HG03565 (cell line): ENCODE results near the gene ITPKB.
"Not testable (repeated sequence)": the region's sequence is repeated elsewhere in the genome, so short reads cannot be mapped to it uniquely, and the experiment has no call there.

Experiments used
- ATAC-seq: cut with Tn5 transposase; IDR thresholded peaks from one replicate; pipeline ENCODE4 v1.9.1; 2021; ENCODE audit warnings: mild to moderate bottlenecking, moderate library complexity; ENCODE audit not compliant: unreplicated experiment

Gene ITPKB

GRCh38 chr1:226731257-226731893 lies 7.7 kb downstream of the ITPKB start:
- ATAC-seq, result no peak

DNA sequence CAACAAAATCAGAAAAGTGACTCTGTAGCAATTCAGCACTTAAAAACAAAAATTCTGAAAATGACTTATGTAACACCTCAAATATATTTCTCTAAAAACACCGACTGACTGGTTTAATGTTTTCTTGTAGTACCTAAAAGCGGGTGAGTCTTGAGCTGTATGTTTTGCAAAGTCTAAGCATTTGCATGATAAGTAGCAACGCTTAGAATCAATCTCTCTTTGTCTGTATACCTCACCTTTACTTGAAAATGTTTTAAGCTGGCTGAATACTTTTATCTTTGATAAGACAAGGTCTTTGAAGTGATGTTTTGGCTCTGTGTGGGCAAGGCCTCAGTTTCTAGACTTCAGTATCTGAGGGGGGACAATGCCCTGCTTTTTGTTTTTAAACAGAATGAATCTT lies 8.2 kb downstream of the ITPKB start:
- no peak for ATAC-seq

- ATAC-seq, result no peak
These were observed 9.0 kb downstream of the ITPKB start for GRCh38 chr1:226730071-226730470.

DNA sequence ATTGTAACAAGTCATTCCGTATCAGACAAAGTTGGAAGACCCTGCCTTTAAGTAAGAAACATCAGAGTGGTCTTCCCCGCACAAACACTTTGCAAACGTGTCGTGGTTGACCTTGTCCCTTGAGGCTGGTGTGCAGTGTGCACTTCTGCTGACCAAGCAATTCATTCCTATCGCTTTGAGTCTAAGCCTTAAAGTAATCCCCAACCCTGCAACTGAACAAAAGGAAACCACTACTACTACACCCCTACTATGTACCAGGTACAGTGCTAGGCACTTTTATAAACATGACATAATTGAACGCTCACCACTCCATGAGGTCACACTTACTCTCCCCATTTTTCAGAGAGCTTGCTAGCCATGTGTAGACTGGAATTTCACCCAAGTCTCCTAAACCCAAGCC lies 10.6 kb downstream of the ITPKB start:
- no peak for ATAC-seq

DNA sequence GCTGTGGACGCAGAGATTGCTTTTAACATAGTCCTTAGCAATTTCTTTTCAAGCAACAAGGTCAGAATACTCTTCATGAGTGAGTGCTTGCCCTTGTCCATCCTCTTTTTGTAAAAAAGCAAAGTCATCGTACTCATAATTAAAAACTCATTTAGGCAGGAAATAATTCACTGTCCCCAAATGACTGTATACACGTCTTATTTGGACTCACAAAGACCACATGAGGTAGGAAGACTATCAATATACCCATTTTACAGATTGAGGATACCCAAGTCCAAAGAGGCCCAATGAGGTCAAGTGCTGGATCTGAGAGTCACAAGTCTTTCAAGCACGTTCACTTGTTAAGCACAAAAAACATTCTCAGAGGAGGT lies 13.2 kb downstream of the ITPKB start:
- no peak for ATAC-seq

- ATAC-seq, result no peak
These were observed 15.2 kb downstream of the ITPKB start for GRCh38 chr1:226723657-226724532.

- no peak for ATAC-seq
These were observed 16.0 kb downstream of the ITPKB start for GRCh38 chr1:226722901-226723656.

- ATAC-seq, result no peak
These were observed 16.7 kb downstream of the ITPKB start for GRCh38 chr1:226722240-226722900.

DNA sequence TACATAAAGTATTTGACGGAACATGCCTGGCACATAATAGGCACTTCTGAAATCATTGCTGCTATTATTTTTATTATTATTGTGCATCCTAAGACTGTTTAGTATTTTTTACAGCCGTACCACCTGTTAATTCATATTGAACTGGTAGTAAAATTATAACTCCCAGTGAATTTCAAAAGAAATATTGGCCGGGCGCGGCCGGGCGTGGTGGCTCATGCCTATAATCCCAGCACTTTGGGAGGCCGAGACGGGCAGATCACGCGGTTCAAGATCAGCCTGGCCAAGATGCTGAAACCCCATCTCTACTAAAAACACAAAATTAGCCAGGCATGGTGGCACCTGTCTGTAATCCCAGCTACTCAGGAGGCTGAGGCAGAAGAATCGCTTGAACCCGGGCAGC lies 18.5 kb downstream of the ITPKB start:
- ATAC-seq, result not testable (repeated sequence)

DNA sequence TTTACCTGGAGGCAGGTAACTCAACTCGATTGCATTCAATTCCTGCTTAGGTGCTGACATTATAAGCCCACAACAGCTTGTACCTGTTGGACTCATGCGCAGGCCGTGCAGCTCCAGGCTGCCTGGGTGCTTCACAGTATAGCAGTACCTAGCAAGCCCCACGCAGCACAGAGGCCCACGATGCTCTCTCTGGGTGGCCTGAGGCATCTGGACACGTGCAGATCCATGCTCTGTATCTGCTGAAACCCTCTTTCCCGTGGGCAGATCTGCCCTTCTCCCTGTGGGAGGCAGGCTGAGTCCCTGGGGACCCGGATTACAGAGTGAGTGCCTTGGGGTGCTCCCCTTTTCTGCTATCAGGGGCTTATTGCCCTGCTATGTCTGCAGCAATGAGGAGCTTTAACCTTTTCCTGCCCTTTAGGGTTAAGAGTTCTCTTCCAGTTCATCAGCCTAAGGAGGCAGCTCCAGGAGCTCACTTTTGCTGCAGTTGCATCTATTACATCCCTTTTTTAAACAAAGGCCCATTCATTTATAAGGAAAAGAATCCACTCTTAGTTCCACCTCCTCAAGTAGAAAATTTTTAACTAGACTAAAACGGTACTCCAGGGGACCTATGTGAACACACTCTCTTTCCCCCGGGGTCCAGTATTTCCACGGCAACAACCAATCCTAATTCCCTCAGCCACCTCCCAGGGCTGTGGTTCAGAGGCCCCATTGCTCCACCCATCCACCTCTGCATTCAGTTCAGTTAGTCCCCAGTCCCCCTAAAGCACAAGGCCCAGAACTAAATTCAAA lies 19.3 kb downstream of the ITPKB start:
- ATAC-seq, result no peak

DNA sequence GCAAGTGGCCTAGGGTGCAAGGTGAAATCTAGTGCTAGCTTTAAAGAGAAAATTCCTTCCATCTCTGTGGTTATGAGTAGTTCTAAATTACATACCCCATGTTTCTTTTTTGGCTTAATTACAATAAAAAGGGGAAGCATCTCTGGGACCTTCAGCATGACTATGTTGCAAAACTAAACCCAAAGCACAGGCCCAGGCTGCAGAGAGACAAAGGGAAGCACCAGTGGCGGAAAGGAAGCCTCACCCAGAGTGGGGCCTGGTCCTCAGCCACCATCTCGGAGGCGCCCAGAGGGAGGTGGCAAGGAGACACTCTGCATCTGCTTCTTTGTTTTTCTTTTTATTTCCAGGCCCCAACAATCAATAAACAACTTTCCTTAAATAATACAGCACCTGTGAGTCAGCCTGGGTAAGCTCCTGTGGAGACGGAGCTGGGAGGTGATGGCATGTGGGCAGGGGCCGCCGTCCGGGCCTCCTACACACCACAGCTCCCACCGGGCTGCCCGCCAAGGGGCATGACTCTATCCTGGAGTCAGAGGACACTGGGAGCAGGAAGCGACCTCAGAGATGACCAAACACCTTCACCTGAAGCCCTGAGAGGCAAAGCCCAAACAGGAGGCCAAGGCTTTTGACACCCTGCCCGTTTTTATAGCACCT lies 21.7 kb downstream of the ITPKB start:
- ATAC-seq, result no peak

GRCh38 chr1:226716577-226716976 lies 22.5 kb downstream of the ITPKB start:
- ATAC-seq, result no peak

DNA sequence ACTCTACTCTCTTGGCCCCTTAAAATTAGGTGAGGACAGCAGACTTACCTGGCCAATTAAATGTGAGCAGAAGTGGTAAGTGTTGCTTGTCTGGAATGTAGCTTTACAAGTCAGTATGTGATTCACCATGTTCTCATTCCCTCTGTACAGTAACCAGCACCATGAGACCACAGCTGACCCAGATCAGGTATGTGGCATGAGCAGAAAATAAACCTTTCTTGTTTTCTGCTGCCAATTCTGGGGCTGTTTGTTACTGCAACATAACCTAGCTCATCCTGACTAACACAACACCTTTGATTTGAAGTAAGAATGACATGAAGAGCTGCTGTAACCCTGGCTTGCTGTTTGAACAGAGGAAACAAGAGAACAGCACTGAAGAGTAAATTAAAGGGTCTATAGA lies 24.9 kb downstream of the ITPKB start:
- no peak for ATAC-seq

DNA sequence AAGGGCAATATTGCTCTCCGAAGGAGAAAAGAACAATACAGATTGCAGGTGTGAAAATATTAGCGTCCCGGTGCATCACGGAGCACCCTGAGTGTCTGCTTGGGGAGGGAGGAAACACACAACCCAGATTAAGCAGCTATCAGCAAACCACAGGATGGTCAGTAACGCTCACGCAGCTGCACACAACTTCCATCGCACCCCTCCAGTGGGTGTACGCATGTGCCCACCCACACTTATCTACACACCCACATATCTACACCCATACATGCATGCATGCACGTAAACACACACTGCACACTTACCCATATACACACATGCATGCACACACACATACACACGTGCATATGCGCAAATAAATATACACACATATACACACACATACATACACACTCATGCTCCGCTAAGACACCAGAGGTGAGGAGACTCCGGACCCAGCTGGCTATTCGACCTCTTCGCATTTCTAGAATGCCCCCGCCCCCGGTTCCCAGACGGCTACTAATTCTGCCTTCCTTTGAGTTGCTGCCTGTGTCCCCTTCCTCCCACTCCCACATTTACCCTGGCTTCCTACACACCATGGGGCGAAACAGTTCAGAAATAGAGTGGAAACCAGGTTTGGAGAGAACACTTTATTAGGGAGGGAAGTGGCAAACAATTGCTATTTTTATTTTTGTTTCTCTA lies 26.2 kb downstream of the ITPKB start:
- no peak for ATAC-seq

DNA sequence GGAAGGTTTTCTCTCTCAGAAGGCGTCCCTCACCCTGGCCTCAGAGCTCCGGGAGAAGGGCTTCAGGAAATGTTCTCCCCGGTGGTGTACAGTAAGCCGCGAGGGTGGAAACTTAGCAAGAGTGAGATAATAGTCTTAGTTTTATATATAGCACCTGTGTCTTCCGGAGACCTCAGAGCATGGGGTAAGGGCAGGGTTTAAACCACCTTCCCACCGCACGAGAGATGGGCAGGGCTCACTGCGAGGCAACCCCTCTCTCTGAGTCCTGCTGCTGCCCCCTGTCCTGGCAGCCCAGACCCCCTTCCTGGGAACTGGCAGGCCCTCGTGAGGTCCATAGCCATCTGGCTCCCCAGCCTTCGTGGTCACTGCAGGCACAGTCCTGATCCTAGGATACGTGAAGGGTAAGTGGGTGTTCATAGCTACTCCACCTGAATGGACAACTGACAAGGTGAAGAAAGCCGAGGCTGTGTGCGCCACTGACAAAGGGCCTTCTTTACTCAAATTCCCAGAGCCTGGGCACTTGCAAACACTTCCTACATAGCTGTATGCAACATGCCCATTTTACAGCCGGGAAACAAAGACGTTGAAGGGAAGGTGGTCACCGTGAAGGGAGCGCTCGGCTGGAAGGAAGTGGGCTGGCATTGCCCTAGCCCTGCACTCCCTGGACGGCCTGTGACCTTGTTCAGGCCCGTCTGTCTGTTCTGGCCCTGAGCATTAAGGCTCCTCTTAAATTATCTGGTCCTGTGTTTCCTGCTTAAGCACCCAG lies 26.9 kb downstream of the ITPKB start:
- ATAC-seq, result peak; percentile 71

DNA sequence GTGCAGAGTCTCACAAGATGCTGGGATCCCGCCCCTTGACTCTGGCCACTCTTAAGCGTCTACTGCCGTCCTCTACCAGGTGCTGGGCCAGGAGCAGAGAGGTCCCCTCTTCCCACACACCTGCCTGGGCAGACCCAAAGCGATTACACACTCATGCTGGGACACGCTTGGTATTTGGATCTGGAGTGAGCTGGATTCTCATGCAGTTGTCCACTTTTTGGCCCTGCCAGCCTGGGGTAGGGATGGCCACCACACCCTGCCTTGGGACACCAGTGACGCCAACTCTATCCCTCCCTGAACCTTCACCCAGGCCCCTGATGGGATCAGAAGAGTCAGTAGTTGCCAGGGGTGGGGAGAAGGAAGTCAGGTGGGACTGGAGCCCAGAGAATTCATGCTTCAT lies 28.6 kb downstream of the ITPKB start:
- no peak for ATAC-seq

GRCh38 chr1:226709953-226710352 lies 29.1 kb downstream of the ITPKB start:
- no peak for ATAC-seq

DNA sequence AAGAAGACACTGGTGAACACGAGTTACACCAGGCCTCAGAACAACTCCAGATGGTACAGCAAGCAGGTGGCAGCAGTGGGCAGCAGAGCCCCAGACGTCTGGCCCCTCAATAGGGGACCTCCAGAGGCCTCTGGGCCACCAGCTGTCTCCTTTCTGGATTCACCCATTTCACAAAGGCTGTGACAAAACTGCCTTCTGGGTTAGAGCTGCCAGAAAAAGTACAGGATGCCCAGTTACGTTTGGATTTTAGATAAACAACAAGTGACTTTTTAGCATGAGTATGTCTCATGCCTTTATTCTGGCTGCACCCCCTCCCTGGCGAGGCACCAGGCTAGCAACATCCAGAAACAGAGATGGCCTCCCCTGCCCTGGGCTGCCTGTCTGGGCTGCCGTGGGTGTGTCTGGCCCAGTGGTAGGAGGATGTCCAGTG lies 30.1 kb downstream of the ITPKB start:
- no peak for ATAC-seq

- ATAC-seq, result no peak
These were observed 30.7 kb downstream of the ITPKB start for GRCh38 chr1:226708342-226708780.
